Inflammatory macrophage treated with lipopolysaccharide for 4 hours (primary cell): ENCODE measurements around the gene CCDC61.

Experiments
- DNase-seq: peaks from one replicate; pipeline ENCODE4 v3.0.0-alpha.2; 2020

CCDC61 gene

DNA sequence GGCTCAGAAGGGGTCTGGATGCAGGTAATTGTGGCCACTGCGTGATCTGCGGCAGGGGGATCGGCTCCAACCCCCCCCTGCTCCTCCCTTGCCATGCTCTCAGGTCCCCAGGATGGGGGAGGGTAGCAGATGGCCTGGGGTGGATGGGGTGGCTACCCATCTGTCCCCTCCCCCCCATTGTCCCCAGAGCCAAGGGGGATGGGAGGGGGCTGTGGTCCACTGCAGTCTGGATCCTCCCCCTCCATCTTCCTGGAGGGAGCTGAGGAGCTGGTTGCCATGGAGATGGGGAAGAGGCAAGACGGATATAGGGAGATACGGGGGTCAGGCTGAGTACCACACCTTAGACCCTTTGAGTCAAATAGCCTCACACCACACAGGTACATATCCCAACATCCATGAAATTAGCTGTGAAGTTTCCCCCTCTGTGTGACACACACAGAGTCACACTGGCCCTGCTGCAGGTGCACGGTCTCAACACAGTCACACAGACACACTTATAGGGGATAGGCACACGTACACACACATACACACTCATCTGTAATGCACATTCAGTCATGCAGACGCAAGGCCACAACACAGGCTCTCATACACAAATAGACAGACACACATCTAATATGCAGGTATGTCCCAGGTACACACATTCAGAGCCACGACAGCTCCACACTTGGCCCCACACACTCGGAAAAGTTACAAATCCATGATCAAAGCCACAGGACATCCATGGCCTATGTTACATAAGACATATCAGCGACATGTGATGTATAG, 19.8 kb upstream of the CCDC61 start:
- no peak for DNase-seq

DNA sequence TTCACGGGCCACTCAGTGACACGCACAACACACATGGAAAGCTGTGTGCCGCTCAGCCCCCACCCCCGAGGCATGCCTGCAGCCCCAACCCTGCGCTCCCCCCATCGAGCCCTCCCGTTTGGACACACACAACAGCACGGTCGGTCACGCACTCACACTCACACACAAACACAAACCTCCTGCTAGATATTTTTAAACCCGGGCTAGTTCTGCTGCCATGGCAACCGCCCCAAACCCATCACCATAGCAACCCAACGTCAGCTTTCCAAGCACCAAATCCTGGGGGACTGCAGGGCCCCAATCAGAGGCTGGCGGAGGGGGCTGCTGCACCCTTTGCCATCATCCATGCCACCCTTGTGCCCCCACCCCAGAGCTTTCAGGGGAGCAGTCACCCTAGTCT, 19.1 kb upstream of the CCDC61 start:
- DNase-seq, result no peak

DNA sequence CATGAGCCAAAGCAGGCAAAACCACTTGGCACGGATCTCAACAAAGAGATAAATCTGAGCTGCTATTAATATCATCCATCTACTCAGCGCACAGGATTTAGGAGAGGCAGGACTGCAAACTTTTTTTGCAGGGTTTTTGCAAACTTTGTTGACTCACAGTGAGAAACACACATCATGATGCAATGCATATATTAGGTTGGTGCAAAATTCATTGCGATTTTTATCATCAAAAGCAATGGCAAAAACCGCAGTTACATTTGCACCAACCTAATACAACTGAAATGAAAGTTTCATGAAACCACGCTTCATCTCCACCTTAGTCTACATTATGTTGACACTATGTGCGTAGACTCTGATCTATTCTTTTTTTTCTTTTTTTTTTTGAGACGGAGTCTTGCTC, 17.1 kb upstream of the CCDC61 start:
- DNase-seq, result no peak

DNA sequence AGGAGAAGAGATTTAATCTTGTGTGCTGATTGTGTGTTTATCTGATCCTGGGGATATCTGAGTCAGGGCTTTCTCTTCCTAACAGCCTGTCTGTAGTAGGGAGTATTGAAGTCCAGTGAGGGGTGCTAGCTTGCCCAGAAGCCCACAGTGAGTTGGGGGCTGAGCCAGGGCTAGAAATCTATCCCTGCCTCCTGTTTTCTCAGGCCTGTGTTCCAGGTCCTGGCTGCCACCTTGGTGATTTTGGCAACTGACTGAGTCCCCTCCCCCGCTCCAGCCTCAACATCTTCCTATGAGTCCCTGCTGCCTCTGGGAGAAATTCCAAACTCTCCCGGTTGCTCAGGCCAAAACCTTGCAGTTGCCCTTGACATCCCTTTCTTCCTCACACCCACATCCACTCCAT, 13.9 kb upstream of the CCDC61 start:
- no peak for DNase-seq

DNA sequence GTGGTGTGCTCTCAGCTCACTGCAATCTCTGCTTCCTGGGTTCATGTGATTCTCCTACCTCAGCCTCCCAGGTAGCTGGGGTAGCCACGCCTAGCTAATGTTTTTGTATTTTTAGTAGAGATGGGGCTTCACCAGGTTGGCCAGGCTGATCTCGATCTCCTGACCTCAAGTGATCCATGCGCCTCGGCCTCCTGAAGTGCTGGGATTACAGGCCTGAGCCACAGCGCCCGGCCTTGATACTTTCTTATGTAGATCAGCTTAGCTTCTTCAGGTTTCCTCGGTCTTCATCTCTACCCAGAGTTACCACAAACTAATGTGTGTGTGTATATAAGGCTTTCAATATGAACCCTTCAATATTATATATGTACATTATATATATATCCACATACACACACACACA, 9.9 kb upstream of the CCDC61 start:
- DNase-seq, result no peak

DNA sequence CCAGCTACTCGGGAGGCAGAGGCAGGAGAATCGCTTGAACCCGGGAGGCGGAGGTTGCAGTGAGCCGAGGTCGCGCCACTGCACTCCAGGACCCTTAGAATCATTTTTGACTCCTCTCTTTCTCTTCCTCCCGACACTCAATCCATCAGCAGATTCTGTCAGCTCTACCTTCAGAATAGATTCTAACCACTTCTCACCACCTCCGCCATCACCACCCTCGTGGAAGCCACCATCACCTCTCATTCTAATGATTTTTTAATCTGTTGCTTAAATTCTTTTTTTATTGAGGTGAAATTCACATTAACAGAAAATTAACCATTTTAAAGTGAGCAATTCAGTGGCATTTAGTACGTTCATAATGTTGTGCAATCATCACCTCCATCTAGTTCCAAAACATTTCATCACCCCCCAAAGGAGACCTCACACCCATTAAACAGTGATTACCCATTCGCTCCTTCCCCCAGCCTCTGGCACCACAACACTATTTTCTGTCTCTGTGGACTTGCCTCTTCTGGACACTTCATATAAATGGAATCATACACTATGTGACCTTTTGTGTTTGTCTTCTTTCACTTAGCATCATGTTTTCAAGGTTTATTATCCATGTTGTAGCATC, 5.0 kb upstream of the CCDC61 start:
- DNase-seq, result no peak

DNA sequence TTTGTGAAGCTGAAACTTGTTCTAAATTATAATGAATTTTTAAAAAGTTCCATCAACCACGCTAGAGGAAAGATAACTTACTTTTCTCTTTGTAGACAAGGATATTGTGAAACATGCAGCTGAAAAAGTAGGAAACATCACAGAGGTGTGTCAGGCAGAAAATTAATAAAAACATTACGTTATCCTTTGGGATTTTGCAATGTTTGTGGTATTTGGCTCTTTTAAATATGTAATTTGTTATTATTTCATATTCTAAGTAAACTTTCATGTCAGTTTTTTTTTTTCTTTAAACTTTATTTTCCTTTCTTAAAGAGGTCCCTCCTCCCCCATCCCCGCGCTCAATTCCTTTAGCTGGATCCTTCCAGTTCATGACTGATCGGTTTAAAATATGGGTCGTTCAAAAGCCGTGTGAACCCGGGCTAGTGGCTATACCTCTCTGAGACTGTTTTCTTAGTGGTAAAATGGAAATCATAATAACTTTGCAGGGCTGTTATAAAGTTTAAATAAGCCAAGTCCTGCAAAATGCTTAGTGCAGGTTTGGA, 740 bp upstream of the CCDC61 start:
- no peak for DNase-seq

DNA sequence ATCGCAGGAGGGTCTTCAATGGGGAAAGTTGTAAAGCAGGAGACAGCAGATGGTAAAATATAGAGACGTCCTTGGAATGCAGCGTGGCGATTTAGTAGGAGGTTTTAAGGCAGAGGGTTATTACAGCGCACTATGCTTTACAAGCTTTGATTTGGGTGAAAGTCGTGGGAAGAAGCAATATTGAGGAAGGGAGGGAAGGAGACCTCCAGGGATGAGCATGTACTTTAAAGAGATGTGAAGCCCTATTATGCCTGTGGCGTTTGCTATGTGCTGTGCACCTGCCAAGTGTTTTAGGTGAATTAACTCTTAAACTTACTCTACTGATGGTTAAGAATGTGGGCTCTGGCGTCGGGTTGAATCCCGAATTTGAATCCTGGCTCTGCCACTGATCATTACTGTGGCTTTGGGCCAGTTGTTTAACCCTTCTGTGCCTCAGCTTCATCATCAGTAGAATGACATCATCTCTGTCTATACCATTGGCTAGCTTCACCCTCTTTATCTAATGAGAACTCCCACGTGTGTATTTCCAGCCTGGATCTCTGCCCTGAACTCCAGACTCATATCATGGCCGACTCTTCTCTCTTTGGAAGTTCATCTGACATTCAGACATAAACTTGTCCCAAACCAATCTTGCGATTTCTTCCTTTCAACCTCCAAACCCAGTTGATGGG, 583 bp downstream of the CCDC61 start:
- DNase-seq, result no peak

DNA sequence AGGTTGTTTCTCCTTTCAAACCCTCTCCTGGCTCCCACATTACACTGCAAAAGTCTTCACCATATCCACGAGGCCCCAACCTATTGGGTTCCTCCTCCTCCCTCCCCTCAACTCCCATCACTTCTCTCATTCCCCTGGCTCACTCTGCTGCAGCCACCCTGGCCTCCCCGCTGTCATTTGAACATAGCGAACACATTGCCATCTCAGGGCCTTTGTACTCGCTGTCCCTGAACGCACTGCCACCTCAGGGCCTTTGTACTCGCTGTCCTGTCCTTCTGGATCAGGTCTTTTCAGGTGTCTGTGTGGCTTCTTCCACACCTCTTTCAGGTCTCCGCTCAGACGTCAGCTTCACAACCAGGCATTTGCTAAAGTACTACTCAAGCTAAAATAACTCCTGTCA, 1.7 kb downstream of the CCDC61 start:
- DNase-seq, result no peak

DNA sequence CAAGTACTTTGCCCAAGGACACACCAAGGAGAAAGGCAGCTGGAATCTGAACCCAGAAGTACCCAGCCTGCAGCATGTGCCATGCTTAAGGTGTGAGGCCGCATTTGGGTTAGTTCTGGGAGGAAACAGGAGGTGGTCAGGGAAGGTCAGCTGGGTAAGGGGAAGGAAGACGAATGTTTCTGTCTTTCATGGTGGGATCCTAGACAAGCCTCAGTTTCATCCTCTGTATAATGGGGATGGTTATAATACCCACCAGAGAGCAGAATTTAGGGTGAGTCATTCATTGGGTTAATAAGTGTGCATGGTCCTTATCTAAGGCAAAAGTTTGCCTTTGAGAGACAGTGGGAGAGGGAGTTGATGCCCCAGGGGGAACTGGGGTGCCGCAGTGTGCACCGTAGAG, 3.6 kb downstream of the CCDC61 start:
- DNase-seq, result no peak

DNA sequence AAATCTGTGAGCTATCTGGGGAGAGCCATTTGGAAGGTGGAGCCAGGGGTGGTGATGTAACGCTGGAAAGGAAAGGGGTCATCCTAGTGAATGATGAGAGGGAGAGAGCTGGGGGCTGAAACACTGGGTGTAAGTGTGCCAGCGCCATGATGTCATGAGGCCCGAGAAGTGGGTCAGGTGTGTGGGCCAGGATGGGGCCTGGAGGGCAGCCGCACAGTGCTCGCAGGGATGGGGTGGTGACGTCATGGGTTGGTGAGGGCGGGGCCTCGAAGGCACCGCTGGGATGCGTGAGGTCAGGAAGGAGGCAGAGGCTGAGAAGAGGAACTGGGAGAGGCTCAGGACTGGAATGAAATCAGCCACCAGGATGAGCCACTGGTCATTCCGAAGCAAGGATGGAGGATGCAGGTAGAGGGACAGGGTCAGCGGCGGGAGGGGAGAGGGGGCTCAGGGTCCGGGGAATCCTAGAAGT, 4.4 kb downstream of the CCDC61 start:
- peak; percentile 64 for DNase-seq

DNA sequence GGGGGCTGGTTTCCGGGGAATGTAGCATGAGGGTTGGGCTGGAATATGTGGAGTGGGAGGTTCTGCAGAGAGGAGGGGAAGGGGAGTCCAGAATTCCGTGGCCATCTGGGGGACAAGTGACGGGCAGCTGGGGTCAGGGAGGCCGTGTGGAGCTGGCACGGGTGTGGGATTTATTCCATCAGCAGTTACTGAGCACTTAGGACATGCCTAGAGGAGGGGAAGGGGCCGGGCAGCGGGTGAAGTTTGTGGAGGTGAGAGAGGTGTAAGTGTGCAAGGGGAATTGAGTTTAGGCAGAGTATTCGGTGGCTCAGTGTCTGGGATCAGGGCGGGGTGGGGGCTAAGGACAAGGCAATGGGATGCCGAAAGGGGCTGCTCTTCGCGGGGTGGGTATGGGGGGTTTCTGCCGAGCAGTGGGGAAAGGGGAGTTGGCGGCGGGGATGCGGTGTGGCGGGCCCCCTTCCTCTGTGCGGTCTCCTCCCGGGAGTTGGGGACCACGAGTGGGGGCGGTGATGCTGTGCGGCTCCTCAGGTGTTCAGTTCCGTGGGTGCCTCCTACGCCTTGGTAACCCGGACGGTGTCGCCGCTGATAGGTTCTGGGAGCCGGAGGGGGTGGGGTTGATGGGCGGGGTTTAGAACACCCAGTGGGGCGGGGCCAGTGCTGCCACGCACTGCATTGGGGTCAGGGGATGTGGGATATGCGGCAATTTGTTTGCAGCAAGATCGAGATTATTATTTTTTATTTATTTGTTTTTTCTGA, 5.4 kb downstream of the CCDC61 start:
- DNase-seq, result no peak

DNA sequence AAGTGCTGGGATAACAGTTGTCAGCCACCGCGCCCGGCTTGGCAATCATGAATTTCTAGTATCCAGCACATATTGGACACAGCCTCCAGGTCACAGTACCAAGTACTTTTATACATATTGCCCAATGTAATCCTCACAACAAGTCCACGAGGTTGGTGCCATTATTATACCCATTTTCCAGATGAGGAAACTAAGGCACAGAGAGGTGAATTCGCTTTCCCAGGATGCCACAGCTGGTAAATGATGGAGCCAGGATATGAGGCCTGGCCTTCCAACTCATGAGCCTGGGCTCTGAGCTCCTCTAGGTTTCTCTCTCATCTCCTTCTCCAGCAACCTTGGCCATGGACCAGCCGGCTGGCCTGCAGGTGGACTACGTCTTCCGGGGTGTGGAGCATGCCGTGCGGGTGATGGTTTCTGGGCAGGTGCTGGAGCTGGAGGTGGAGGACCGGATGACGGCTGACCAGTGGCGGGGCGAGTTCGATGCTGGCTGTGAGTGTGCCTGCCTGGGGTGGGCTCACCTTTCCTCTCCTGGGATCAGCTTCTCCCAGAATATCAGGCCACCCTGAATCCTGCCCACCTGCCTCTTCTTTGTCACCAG, 7.5 kb downstream of the CCDC61 start:
- no peak for DNase-seq

DNA sequence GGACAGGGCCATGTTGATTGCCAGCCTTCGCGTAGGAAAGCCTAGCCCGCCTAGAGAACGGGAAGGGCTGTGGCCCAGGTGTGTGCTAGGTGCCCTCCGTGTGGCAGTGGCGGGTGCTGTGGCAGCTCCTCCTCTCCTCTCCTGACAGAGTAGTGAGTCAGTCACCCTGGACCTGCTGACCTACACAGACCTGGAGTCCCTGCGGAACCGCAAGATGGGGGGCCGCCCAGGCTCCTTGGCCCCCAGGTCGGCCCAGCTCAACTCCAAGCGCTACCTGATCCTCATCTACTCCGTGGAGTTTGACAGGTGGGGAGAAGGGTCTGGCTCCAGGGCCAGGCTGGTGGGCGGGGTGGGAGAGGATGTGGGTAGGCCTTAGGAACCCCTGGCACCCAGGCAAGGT, 11.1 kb downstream of the CCDC61 start:
- DNase-seq, result no peak

DNA sequence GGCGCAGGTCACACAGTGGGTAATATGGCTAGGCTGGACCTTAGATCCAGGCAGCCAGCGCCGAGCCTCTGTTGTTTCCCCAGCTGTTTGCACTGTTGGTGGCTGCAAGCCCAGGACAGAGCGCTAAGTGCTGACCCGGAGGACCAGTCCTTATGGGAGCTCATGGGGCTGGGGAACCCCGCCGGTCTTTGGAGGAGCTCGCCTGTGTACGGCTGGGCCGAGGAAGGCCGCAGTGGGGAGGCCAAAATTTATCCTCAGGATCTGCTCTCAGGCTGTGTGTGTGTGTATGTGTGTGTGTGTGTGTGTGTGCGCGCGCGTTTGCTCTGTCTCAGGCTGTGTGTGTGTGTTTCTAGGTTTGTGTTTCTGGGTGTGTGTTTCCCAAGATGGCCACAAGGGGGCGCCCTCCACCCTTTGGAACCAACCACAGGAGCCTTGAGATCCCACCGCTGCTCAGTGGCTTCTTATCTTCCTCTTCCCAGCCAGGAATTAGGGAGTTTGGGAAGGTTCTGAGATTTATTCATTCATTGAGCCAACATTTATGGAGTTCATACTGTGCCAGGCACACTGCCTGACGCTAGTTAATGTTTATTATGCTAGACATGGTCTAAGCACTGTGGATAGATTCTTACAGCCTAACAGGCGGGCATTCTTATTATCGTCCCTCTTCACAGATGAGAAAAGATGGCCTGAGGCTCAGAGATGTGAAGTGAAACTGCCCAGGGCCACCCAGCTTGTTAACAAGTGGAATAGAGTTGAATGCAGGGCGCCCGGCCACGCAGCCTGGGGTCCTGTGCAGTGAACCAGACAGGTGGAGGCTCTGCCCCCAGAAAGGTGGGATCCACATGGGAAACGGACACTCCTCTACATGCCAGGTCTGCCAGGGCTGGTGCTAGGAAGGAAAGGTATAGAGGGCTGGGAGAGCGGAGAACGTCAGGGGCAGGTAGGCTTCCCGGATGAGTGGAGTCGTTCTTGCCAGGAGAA, 14.6 kb downstream of the CCDC61 start:
- DNase-seq, result peak; percentile 44

DNA sequence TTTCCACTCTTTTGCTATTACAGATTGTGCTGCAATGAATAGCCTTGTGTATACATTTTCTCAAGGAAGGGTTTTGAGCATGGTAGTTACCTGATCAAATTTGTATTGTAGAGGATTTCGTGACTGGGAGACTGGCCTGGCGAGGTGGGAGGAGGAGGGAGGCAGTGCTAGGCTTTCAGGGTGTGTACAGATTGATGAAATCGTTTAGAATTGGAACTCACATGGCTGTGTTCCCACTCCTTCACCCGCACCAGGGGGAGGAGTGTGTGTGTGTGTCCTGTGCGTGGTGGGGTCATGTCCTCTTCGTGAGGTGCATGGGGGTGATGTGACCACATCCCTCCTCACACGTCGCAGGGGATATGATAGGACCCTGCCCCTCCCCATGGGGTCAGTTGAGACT, 19.3 kb downstream of the CCDC61 start:
- DNase-seq, result no peak

DNA sequence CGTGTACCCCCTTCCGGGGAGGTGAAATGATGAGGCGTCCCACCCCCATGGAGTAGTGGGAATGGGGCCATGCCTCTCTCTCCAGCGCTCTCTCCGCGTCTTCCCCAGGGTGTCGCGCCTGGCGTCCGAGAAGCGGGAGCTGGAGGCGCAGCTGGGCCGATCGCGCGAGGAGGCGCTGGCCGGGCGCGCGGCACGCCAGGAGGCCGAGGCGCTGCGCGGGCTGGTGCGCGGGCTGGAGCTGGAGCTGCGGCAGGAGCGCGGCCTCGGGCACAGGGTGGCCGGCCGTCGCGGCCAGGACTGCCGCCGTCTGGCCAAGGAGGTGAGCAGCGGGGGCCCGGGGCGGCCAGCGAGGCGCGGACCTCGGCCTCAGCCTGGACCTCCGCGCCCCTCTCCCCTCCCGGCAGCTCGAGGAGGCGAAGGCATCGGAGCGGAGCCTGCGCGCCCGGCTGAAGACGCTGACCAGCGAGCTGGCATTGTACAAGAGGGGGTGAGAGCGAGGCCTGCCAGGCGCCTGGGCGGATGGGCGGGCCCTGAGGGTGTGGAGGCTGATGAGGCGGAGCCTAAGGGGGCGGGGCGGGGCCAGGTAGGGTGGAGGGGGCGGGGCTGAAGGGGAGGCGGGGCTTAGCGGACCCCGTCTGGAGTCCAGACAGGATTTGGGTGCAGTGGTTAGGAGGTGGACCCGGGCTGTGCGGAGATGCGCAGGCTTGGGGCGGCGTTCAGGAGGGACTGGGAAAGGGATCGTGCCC, 19.8 kb downstream of the CCDC61 start:
- DNase-seq, result peak; percentile 57

DNA sequence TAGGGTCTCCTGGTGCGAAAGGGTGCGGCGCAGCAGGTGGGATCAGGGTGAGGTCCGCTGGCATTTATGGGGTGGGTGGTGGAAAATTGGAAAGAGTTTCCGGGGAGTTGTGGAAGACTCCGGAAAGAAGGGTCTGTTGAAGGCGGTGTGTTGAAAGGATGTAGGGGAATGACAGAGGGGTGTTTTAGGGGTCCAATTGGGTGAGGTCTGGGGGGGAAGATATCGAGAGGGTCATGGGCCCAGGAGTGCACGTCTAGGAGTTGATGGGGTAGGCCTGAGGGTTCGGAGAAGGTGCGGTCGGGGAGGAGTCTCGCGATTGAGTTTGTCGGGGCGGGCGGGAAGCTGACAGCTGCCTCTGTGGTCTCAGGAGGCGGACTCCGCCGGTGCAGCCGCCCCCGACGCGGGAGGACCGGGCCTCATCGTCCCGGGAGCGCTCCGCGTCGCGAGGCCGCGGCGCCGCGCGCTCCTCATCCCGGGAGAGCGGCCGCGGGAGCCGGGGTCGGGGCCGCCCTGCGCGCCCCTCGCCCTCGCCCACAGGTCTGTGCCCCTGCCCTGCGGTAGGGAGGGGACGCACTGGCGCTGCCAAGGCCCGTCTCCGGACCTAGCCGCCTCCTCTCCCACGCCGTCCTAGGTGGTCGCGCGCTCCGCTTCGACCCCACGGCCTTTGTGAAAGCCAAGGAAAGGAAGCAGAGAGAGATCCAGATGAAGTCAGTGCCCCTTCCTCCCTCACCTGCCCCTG, 20.6 kb downstream of the CCDC61 start:
- no peak for DNase-seq

DNA sequence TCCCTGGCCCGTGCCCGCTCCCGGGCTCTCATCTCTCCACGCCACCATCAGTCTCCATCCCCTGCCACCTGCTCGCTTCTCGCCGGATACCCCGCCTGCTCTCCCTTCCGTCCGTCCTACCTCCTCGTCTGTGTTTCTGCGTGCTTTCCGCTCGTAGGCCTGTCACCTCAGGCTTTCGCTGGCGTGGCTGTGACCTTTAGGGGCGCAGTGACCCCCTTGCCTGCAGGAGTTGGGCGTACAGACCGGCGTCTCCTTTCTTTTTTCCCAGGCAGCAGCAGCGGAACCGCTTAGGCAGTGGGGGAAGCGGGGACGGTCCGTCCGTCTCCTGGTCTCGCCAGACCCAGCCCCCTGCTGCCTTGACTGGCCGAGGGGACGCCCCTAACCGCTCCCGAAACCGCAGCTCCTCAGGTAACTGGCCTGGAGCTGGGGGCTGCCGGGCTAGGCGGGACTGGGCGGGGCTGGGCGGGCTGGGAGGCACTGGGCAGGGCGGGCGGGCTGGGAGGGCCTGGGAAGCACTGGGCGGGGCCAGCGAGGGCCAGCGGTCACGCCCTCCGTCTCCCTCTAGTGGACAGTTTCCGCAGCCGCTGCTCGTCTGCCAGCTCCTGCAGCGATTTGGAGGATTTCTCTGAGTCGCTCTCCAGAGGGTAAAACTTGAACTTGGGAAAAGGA, 21.3 kb downstream of the CCDC61 start:
- peak; percentile 80 for DNase-seq

DNA sequence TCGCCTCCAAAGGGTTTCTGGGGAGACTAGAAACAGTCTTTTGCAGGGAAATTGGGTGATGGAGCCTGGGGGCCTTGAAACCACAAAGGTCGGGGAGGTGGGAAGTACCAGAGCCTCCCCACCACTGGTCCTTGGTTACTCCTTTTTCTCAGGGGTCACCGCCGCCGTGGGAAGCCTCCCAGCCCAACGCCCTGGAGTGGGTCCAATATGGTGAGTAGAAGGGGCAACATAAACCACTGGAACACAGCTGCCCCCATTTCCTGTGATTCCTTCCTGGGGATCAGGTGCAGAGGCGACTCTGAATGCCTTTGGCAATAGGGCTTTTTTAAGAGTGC, 21.8 kb downstream of the CCDC61 start:
- DNase-seq, result no peak
